Dermis microvascular lymphatic vessel endothelial cell (primary cell): ENCODE measurements around the gene AGAP5. TPM values are rescaled to one million over a fixed set of nuclear protein-coding genes. Genes with fewer than 3 reads are reported as not detected.

ENCODE experiments used
- DNase-seq, 2 donors: peaks; one replicate each; pipeline versions ENCODE4 v3.0.0 to v3.0.0-alpha.2; 2010; ENCODE audit warnings: low read depth in 2 of 2
- total RNA-seq: library from RNA; depleted of rRNA; stranded (reverse); fragments of >200 nt; gene quantifications from 2 replicates; pipeline ENCODE4 v1.2.1, GENCODE V29; 2014

The AGAP5 gene
- total RNA-seq, 1 donor from 2014 or later, result 0.90 TPM

DNA sequence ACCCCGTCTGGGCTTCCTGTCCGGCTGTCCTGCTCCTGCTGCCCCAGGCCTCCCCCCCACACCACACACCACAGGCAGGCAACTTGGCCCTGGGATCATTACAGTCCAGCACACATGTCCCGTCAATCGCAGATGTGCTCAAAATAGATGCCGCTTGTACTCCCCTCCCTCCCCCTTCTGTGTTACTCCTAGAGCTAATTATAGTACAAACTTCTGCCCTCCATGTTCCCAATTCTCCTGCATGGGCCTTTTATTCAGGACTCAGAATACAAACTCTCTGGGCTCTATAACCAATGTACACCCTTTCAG is 42.0 kb downstream of the AGAP5 start, which contains the start of gene SYNPO2L:
TSS of gene SYNPO2L (minus strand) at position 40 of the 309 bp plus-strand sequence. CDS start 107 bp downstream, outside the sequence.
- no peak for DNase-seq

DNA sequence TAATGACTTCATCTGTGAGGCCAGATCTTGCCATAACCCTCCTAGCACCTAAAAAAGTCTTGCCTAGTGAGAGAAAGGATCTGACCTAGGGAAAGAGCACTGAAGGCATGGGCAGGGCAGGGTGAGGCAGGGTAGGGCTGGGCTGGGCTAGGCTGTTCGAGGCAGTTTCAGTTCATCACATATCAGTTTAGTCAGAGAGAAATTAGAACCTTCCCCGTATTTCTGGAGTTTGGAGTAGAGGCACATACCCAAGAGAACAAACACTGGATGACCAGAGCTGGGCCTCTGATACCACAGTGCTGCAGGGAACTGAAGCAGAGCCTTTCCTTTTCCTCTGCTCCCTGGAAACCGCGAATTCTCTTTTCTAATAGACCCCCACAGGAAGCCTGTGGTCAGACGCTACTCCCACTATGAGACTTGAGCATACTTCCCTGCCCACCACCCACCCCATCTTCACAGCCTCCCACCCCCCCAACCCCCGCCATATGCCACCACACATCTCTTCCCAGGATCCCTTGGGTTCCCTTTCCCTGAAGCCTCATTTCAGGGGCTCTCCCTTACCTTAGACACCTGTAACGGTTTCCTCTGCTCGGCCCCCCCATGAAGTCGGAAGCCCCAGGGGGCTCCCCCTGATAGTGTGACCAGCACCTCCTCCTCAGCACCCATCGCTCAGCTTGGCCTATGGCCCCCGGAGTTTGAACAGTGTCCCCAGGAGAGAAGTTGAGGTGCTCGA is 42.5 kb downstream of the AGAP5 start:
- DNase-seq, result no peak

DNA sequence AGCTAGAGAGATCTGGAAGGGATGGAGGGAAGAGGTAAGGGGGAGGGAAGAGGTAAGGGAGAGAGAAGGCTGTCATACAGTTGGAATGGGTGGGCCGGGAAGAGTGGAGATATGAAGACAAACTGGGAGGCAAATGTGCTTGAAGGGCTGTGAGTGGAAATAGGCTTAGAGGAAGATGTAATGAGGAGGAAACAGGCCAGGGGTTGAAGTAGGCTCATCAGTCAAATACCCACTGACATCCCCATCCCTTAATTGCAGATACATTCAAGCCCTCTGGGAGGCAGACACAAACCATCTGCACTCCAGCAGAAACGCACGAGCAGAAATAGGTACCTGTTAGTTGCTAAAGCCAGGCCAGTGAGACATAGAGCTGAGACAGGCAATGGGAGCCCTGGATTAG is 44.2 kb downstream of the AGAP5 start:
- peak; percentile 3 to 18 for DNase-seq

DNA sequence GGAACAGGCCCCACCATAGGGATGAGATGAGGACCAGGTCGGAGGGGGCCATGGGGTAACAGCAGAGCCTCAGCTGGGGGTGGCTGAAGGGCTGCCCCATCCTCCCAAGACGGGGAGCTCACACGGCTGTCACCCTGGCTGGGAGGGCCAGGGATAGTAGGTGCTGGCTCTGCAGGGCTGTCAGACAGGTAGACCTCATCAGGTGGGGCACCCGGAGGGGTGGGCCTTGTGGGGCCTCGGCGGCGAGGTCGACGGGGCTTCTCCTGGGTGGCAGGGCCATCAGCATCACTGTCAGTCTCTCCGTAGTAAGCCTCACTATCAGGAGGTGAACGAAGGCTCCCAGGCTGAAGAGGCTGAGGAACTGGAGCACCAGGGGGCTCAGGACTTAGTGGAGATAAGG is 44.7 kb downstream of the AGAP5 start:
- no peak for DNase-seq

DNA sequence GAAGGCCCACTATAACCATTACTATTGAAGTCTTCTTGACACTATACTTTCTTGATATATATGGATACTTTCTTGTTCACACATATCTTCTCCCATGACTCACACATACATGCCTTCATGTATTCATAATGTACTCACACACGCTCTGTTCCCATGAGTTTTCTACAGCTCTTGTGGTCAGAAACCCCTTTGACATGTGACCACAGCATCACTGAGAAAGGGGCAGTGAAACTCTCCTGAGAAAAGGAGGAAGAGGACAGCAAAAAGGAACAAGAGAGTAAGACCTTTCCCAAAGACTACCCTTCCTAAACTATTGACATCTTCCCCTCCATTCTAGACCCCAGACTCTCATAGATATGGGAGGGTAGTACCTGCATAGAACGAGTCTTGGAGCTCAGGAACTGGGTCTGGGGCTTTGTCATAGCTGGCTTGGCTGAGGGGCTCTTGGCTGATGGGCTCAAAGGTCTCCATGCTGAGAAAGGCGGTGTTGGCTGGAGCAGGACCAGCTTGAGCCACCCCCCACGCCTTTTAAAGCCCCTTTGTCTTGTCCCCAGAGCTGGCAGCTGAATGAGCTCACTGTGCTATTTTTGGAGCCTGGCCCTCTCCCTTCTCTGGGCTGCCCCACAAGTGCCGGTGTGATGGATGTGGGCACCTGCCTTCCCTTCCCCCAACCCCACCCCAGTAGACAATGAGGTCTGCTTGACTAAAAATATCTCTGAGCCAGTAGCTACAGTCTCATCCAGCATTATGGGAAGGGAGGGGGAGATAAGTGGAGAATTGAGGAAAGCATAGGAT is 47.2 kb downstream of the AGAP5 start:
- DNase-seq, result no peak

DNA sequence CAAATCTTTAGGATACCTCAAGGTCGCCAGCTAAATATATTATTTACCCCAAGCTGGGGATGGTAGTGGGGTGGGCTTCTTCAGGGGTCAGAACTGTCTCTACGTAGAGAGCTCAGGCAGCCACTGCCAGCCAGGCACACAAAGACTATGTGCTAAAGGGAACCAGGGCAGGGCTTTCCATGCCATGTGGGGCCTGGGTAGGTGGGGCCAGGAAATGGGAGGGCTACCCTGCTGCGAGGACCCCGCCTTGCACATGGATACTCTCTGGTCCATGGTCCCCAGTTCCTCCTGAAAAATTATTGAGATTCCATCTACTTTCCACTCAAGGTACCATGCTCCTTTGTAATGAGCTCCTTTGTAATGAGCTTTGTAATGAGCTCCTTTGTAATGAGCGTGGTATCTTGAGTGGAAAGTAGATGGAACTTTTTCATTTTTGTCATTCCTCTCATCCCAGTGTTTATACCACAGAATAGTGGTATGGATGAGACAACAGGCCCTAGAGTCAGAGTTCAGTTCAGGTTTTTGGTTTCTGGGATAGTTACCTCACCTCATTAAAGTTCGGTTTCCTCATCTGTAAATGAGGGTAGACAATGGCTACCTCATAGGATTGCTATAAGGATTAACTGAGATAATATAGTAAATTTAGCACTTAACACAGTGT is 47.9 kb downstream of the AGAP5 start:
- DNase-seq, result no peak

DNA sequence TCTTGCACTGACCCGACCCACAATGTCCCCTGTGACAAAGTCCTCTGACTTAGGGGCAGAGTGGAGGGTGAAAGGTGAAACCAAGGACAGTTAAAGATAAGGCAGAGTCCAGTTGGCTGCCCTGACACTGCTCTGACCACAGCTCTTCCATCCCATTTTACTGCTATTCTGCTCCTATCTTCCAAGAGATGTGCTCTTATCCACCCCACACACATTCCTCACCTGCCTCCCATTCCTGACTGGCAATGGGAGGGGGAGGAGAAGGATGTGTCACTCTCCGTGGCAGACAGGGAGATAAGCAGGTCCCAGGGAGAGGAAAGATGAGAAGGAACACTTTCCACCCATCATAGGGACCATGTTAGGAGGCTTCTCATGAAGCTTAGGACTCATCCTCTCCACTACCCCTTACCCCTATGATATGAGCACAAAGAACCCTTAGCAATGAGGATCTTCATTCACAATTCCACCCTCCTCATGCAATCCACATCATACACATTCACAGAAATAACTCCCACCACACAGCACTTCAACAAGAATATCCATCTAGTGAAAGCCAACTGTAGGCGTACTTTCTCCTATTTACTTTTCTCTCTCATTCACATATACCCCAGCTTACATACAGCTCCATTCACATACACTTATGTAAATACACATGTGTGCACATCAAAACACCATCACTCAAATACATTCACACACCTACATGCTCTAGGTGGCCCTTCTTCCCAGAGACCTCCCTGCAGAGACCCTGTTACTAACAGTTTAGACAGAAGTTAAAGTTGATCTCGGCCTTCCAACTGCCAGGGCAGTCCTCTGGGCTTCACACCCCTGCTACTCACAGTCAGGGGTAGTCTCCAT is 48.7 kb downstream of the AGAP5 start:
- no peak for DNase-seq

DNA sequence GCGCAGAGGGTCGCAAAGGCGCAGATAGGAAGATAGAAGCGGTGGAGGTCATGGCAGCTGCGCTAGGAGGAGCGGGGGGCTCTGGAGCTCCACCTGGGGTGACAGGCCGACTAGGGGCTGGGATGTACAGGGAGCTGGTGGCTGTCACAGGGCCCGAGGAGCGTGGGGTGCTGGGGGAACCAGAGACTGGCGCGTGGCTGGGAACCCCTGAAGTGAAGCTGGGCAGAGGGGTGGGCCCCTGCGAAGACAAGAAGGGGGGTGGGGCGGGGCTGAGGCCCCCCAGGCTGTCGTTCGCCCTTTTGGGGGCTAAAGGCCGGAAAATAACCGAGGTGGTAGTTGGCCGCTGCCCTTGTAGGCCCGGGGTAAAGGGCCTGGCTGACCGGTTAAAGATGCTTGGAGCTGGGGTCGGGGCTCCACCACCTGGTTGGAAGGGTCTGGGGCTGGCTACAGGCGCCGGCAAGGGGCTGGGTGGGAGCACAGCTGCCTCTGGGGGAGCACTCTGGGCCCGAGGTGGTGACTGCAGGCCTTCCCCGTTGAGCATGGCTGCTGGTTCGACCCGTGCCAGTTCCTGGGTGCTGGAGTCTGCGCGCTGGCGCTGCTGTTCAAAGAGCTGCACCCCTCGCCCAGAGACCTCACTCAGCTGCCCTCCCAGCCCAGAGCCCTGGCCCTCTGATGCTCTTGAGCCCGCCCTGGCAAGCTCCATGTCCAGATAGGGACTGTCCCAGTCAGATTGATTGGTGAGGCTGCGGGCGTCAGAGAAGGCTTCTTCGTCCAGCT is 49.8 kb downstream of the AGAP5 start:
- DNase-seq, result no peak

DNA sequence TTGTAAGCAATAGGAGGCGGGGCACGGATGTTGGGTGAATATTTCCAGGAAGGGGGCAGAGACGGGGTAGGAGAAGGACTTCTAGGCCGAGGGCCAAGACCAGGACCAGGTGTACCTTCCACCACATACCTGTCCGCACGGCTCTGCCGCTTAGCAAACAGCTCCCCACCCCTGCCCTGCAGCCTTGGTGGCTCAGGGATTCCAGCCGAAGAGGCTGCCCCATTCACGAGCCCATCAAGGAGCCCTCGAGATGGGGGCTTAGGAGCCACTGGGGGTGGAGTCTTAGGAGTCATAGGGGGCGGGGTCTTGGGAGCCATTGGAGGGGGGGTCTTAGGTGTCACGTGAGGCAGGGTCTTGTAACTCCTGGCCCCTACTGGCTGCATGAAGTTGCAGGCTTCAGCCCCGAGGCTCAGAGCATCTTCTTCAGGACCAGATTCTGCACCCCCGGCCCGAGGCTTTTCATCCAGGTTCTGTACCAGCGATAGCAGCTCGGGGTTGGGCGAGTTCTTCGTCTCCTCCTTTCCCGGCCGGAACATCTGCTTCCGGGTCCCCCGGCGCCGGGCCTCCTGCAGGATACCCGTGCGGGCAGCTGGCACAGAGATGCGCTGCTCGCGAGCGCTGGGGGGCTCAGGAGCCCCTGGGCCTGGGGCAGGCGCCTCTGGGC is 50.6 kb downstream of the AGAP5 start:
- DNase-seq, result peak in 1 of 2 donors; percentile 33

DNA sequence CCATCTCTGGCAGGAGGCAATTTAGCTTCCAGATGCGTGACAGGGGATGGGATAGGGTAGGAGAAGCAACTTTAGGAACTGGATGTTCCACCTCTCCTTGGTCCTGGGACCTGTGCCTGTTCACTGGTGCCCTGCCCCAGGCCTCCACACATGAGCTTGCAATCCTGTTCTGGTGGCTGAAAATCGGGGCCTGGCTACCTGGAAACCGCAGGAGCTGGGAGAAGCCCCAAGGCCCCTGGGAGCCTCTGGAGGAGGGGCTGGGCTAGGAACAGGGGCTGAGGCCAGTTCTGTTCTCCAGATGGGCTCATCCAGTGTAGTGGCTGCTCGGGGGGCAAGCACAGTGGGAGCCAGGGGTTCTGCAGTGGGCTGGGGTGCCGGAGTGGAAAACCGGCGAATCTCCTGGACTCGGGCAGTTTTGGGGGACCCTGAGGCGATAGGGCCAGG is 51.3 kb downstream of the AGAP5 start:
- DNase-seq, result no peak

DNA sequence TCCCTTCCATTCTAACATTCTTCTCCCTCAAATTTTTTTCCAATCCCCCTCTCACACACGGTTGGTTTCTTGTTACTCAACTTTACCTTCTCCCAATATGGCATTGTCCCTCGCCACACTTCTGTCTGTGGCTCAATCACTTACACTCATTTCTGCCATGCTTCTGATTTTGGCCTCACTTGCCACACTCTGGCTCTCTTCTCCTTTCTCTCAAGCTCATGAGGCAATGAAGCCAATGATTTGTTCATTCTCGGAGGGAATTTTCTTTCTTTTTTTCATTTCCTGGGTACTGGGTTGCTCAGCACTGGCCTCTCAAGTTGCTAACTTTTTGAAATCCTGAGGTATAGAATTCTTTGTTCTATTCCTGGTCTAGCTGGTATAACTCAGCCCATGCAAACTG is 52.7 kb downstream of the AGAP5 start:
- DNase-seq, result no peak

DNA sequence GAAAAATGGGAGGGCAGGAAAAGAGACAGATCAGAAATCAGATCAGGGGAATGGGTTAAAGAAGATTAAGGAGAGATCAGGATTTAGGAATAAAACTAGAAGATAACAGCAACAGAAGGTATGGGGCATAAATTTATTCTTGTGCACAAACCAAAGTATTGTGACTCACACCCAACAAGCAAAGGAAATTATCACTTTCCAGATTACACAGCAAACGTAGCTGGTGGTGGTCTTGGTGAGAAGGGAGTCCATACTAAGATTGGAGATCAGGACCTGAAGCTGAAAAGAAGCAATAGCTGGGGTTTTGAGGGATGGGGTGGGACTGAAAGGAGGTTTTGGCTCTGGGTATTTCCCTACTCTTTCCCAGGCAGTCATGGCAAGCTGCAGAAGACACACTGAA is 53.1 kb downstream of the AGAP5 start:
- no peak for DNase-seq

DNA sequence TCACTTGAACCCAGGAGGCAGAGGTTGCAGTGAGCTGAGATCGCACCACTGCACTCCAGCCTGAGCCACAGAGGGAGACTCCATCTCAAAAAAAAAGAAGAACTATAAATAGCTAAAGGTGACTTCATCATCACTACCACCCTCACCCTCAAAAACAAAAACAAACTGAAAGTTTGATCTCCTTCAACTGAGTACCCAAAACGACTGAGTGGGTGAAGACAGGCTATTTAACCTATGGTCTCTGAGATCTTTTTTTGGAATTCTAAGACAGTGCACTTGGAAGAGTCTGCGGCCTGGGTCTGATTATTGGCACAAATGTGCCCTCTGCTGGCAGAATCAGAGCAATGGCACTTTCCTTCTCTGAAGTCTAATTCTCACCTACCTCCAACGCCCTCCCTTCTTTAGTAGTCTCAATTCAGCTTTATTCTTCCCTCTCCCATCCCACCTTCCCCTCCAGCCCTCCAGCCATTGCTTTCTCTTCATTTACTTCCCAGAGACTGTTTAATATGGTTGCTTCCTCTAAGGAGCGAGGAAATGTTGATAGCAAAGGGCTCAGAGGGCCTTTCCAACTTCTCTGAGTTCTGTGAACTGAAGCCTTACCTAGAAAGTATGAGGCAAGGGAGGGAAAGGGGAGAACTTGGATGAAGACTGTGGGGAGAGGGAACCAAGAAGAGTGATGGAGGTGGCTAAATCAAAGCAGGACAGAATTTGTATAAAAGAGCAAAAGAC is 53.7 kb downstream of the AGAP5 start:
- peak; percentile 33 to 71 for DNase-seq

DNA sequence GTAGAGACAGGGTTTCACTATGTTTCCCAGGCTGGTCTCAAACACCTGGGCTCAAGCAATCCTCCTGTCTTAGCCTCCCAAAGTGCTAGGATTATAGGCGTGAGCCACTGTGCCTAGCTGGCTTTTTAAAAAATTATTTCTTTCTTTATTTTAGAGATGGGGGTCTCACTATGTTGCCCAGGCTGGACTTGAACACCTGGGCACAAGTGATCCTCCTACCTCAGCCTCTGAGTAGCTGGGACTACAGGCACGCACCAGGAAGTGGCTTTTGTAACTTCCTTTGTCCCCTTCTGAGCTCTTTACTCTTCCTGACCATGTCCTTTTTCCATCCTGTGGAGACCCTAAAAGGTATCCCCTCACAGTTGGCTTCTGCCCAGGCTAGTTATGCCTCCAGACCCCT is 54.5 kb downstream of the AGAP5 start:
- no peak for DNase-seq

DNA sequence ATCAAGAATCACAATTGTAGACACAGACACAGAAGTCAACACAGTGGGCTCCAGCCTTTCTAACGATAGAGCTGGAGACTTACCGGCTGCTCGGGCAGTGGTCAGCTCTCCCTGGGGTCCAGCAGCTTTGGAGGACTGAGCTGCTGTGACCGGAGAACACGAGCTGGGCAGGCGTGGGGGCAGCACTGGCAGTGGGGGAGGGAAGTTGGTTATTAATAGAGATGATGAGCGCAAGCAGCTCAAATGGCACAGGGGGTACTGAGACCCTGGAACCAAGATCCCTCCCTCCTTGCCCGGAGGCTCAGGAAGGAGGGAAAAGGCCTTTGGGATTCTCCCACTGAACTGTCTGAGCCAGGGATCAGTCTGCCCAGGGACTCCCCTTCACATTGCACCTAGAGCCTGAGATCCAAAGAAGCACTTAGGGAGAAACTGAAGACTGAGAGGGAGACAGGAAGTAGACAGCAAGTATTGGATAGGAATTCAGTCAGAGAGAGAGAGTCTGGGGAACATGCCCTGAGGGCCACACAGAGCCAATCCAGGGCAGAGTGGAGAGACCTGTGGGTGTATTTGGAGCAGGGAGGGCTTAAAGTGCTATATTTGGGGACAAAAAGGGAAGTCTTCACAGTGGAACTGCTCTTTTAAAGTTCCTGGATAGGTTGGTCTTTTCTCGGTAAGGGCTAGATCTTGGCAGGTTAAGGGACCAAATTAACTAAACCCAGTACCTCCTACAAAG is 56.4 kb downstream of the AGAP5 start, which contains the start of gene MYOZ1:
TSS of gene MYOZ1 (minus strand) at position 147 of the 733 bp plus-strand sequence. CDS start 1,457 bp downstream, outside the sequence.
- DNase-seq, result no peak

DNA sequence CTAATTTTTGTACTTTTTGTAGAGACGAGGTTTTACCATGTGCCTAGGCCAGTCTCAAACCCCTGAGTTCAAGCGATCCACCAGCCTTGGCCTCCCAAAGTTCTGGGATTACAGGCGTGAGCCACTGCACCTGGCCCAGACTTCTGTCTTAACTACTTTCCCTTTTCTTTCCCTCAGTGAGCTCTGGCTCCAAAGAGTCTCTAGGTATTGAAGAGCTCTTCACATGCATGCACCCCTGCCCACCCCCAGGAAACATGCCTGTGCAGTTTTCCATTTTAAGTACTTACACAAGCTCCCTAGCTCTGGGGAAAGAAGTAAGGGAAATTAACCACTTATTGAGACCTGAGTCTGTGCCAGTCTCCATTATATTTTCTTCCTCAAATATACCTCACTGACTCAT is 58.6 kb downstream of the AGAP5 start:
- DNase-seq, result no peak

DNA sequence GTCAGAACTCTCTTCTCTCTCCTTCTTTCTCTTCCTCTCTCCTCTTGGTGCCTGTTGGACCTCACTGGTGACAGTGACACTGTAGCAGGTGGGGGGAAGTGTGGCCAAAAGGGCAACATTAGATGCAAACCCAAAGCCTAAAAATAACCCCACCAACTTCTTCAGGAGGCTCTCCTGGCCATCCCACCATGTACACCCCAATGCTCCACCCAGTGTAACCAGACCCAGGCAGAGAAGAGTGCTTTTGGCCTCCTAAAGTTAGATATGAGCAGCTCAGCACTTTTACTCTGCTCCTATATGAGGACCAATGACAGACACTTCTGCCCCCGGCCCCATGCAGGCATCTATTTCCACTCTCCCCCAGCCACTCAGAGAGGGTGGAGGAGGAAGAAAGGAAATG is 62.1 kb downstream of the AGAP5 start:
- no peak for DNase-seq

DNA sequence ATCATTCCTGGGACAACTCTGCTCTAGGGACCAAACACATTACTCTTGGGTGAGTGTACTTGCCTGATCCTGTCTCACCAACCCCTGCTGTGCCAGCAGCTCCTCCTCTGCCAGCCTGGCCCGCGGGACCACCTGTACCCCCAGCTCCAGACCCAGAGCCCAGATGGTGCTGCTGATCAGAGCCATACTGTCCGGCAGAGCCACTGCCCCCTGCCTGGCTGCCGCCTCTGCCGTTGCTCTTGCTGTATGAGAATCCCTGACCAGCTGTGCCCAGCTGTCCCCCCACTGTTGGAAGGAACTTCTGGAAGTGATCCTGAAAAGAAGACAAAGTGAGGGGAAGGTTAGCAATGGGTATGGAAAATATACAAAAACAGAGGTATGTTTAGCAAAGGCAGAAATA is 63.5 kb downstream of the AGAP5 start:
- no peak for DNase-seq

DNA sequence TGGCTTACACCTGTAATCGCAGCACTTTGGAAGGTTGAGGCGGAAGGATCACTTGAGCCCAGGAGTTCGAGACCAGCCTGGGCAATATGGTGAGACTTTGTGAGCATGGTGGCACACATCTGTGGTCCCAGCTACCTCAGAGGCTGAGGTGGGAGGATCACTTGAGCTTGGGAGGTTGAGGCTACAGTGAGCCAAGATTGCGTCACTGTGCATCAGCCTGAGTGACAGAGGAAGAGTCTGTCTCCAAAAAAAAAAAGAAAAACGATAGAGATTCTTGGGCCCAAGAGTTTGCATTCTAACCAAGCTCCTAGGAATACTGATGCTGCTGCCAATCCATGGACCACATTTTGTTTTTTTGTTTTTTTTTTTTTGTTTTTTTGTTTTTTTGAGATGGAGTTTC is 68.7 kb downstream of the AGAP5 start:
- no peak for DNase-seq
